ENCODE data around the gene ITPK1. TPM values are rescaled to one million over a fixed set of nuclear protein-coding genes. Genes with fewer than 3 reads are reported as not detected.

Gene ITPK1
- total RNA-seq, 1 experiment from 2014 or later, result 60.1 TPM

DNA sequence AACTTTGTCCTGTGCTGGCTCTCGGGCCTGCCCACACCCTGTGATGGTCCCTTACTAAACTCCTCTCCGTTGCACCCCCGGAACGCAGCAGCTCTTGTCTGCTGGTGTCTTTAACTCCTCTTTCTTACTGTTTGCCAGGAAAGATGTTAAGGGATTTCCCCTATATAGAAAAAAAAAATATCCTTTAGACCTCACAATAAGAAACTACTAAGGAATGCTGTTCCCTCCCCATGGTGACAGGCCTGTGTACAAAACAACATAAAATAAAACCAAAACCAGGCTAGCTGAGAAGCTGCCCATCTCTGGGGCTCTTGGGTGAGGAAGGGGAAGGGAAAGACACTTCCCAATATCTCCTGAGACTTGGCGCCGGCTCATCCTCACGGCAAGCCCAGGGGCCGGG, 97.4 kb downstream of the ITPK1 start:
- H3K27ac Mint-ChIP-seq (ENCODE audit: unreplicated experiment), result no peak overlapping the region
- H3K9me3 ChIP-seq, result no peaks in the 10 kb centered on the region
- no peak overlapping the region for H3K4me3 ChIP-seq (ENCODE audit: low read depth, low read length)
- no peaks in the 10 kb centered on the region for H3K4me1 Mint-ChIP-seq (ENCODE audit: low read depth, unreplicated experiment)
- no peaks in the 10 kb centered on the region for H3K27me3 ChIP-seq (replicated peaks; ENCODE audit: control insufficient read depth, insufficient read depth, low read length)
- TF ChIP-seq, protein P1, sequence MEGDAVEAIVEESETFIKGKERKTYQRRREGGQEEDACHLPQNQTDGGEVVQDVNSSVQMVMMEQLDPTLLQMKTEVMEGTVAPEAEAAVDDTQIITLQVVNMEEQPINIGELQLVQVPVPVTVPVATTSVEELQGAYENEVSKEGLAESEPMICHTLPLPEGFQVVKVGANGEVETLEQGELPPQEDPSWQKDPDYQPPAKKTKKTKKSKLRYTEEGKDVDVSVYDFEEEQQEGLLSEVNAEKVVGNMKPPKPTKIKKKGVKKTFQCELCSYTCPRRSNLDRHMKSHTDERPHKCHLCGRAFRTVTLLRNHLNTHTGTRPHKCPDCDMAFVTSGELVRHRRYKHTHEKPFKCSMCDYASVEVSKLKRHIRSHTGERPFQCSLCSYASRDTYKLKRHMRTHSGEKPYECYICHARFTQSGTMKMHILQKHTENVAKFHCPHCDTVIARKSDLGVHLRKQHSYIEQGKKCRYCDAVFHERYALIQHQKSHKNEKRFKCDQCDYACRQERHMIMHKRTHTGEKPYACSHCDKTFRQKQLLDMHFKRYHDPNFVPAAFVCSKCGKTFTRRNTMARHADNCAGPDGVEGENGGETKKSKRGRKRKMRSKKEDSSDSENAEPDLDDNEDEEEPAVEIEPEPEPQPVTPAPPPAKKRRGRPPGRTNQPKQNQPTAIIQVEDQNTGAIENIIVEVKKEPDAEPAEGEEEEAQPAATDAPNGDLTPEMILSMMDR (IDR thresholded peaks at IDR 0.05; ENCODE audit: insufficient read depth in 1 of 2, low read depth in 1 of 2, low read length in 1 of 2, severe bottlenecking in 1 of 2, unreplicated experiment in 1 of 2), result no peak
- DNase-seq, result no peak
- CTCF ChIA-PET, result no interaction called here
- H3K4me1 ChIP-seq, result no peaks in the 10 kb centered on the region
- H3K4me3 Mint-ChIP-seq (ENCODE audit: unreplicated experiment), result no peak overlapping the region
- H3K36me3 ChIP-seq (ENCODE audit: control insufficient read depth, insufficient read depth, low read length), result no peaks in the 10 kb centered on the region
- intact Hi-C loops (cut with micrococcal nuclease; ENCODE audit: unreplicated experiment), result no loop called here
- H3K9me3 Mint-ChIP-seq (ENCODE audit: unreplicated experiment), result no peaks in the 10 kb centered on the region
- H3K27me3 Mint-ChIP-seq (ENCODE audit: insufficient read depth, unreplicated experiment), result no peaks in the 10 kb centered on the region
- POLR2A ChIA-PET, result no interaction called here
- BruUV-seq (replicated peaks), result no TSS peak
- peaks cover 5% of the 10 kb centered on the region for H3K36me3 Mint-ChIP-seq (ENCODE audit: insufficient read depth, unreplicated experiment)

DNA sequence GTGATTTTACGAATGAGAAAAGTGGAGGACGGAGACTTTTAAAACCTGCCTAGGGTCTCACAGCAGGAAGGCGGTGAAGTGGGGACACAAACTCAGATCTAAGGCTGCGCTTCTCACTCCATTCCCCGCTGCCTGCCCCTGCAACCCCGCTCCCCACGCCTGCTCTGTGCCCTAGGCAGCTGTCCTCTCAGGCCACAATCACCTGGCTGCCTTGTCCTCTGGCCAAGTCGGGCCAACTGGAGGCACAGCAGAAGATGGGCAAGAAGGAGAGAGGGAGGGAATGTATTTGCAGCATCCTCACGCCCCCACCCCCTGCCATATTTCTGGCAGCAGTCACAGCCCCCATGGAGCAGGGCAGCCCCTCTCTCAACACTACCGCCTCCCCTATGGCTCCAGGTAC, 97.8 kb downstream of the ITPK1 start:
- Mint-ChIP-seq H3K27ac (ENCODE audit: unreplicated experiment) (no peak overlapping the region), H3K36me3 (ENCODE audit: insufficient read depth, unreplicated experiment) (peaks cover 7% of the 10 kb centered on the region), H3K9me3 (ENCODE audit: unreplicated experiment) (no peaks in the 10 kb centered on the region), H3K27me3 (ENCODE audit: insufficient read depth, unreplicated experiment) (no peaks in the 10 kb centered on the region), H3K4me1 (ENCODE audit: low read depth, unreplicated experiment) (no peaks in the 10 kb centered on the region), H3K4me3 (ENCODE audit: unreplicated experiment) (no peak overlapping the region)
- POLR2A ChIA-PET, result no interaction called here
- CTCF ChIA-PET, result no interaction called here
- intact Hi-C loops (cut with micrococcal nuclease; ENCODE audit: unreplicated experiment), result no loop called here
- H3K4me1 ChIP-seq, result no peaks in the 10 kb centered on the region
- no peak overlapping the region for H3K4me3 ChIP-seq (ENCODE audit: low read depth, low read length)
- no peaks in the 10 kb centered on the region for H3K27me3 ChIP-seq (replicated peaks; ENCODE audit: control insufficient read depth, insufficient read depth, low read length)
- DNase-seq, result no peak
- TF ChIP-seq, protein P1 (IDR thresholded peaks at IDR 0.05; ENCODE audit: insufficient read depth in 1 of 2, low read depth in 1 of 2, low read length in 1 of 2, severe bottlenecking in 1 of 2, unreplicated experiment in 1 of 2), result no peak
- no TSS peak for BruUV-seq (replicated peaks)
- H3K9me3 ChIP-seq, result no peaks in the 10 kb centered on the region
- H3K36me3 ChIP-seq (ENCODE audit: control insufficient read depth, insufficient read depth, low read length), result no peaks in the 10 kb centered on the region

DNA sequence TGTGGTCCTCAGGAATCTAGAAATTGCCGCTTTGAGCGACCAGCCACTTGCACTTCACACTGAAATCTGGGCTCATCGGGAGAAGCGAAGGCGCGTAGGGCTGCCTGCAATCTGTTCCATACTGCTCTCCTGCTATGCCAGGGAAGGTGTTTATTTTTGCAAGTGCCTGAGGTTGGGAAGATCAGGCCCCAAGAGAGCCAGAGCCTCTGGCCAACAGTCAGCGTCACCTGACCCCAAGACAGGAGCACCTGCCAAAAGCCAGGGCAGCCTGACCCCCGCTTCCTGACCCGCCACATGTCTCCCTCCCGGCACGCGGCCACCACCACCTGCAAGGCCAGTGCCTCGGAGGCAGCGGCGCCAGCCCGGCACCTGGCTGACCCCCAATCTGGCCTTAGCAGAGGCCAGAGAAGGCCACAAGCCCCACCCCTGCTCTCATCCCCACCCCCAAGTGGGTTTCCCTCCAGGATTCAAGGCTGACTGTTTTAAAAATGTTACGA, 98.4 kb downstream of the ITPK1 start:
- no TSS peak for BruUV-seq (replicated peaks)
- H3K9me3 ChIP-seq, result no peaks in the 10 kb centered on the region
- H3K4me1 ChIP-seq, result no peaks in the 10 kb centered on the region

More for the DNA sequence above, 98.4 kb downstream of the ITPK1 start:
- Histone ChIP-seq H3K36me3 (ENCODE audit: control insufficient read depth, insufficient read depth, low read length) (no peaks in the 10 kb centered on the region), H3K4me3 (ENCODE audit: low read depth, low read length) (no peak overlapping the region), H3K27me3 (replicated peaks; ENCODE audit: control insufficient read depth, insufficient read depth, low read length) (no peaks in the 10 kb centered on the region)
- no peaks in the 10 kb centered on the region for H3K4me1 Mint-ChIP-seq (ENCODE audit: low read depth, unreplicated experiment)
- CTCF ChIA-PET, result no interaction called here
- peaks cover 7% of the 10 kb centered on the region for H3K36me3 Mint-ChIP-seq (ENCODE audit: insufficient read depth, unreplicated experiment)
- TF ChIP-seq, protein P1 (IDR thresholded peaks at IDR 0.05; ENCODE audit: insufficient read depth in 1 of 2, low read depth in 1 of 2, low read length in 1 of 2, severe bottlenecking in 1 of 2, unreplicated experiment in 1 of 2), result no peak
- no peaks in the 10 kb centered on the region for H3K27me3 Mint-ChIP-seq (ENCODE audit: insufficient read depth, unreplicated experiment)
- intact Hi-C loops (cut with micrococcal nuclease; ENCODE audit: unreplicated experiment), result no loop called here
- POLR2A ChIA-PET, result no interaction called here
- H3K9me3 Mint-ChIP-seq (ENCODE audit: unreplicated experiment), result no peaks in the 10 kb centered on the region
- H3K4me3 Mint-ChIP-seq (ENCODE audit: unreplicated experiment), result no peak overlapping the region
- DNase-seq, result no peak
- no peak overlapping the region for H3K27ac Mint-ChIP-seq (ENCODE audit: unreplicated experiment)
